NCI-H524 treated with DMSO at 0.1 percent for 48 hours (cell line): ENCODE measurements around the gene LPCAT1.
"Not testable (repeated sequence)": the region's sequence is repeated elsewhere in the genome, so short reads cannot be mapped to it uniquely, and the experiment has no call there.

Source experiments
- DNase-seq: peaks from one replicate; lab custom pipeline; 2025; lab: John Stamatoyannopoulos, UW

The LPCAT1 gene

GRCh38 chr5:1509346-1510085 lies 14.2 kb downstream of the LPCAT1 start:
- DNase-seq, result no peak

- DNase-seq, result no peak
Observed at GRCh38 chr5:1508659-1509290, 15.0 kb downstream of the LPCAT1 start.

- DNase-seq, result no peak
Observed at GRCh38 chr5:1507961-1508658, 15.7 kb downstream of the LPCAT1 start.

- no peak for DNase-seq
Observed at GRCh38 chr5:1507457-1507856, 16.3 kb downstream of the LPCAT1 start.

GRCh38 chr5:1507014-1507375 lies 16.8 kb downstream of the LPCAT1 start:
- no peak for DNase-seq

GRCh38 chr5:1506242-1507013 lies 17.3 kb downstream of the LPCAT1 start:
- no peak for DNase-seq

GRCh38 chr5:1505506-1506241 lies 18.1 kb downstream of the LPCAT1 start:
- DNase-seq, result peak; percentile 49

- DNase-seq, result not testable (repeated sequence)
Observed at GRCh38 chr5:1505089-1505488, 18.7 kb downstream of the LPCAT1 start.

- DNase-seq, result no peak
Observed at GRCh38 chr5:1504617-1505016, 19.1 kb downstream of the LPCAT1 start.

GRCh38 chr5:1504069-1504595 lies 19.6 kb downstream of the LPCAT1 start:
- no peak for DNase-seq

- DNase-seq, result no peak
Observed at GRCh38 chr5:1503241-1504068, 20.3 kb downstream of the LPCAT1 start.

- no peak for DNase-seq
Observed at GRCh38 chr5:1502737-1503120, 21.0 kb downstream of the LPCAT1 start.

GRCh38 chr5:1502046-1502736 lies 21.6 kb downstream of the LPCAT1 start:
- DNase-seq, result no peak

GRCh38 chr5:1501372-1502045 lies 22.3 kb downstream of the LPCAT1 start:
- DNase-seq, result no peak

GRCh38 chr5:1500411-1501091 lies 23.2 kb downstream of the LPCAT1 start:
- no peak for DNase-seq

- no peak for DNase-seq
Observed at GRCh38 chr5:1499851-1500250, 23.9 kb downstream of the LPCAT1 start.

GRCh38 chr5:1498623-1499416 lies 24.9 kb downstream of the LPCAT1 start:
- DNase-seq, result no peak
